Nasal cavity respiratory epithelium epithelial cell of viscerocranial mucosa (primary cell): ENCODE measurements around the gene STX10. TPM values are rescaled to one million over a fixed set of nuclear protein-coding genes. Genes with fewer than 3 reads are reported as not detected.

Experiments used
- total RNA-seq: library from RNA; depleted of rRNA; stranded (reverse); fragments of >200 nt; gene quantifications from 2 replicates; pipeline ENCODE4 v1.2.3, GENCODE V29; 2014

Gene STX10
- 44.7 and 47.2 TPM in 2 replicates for total RNA-seq

GRCh38 chr19:13150187-13150930 lies at the start of gene STX10, which contains the start of gene IER2:
Gene STX10, minus strand, starts transcription at chr19:13150375. Its CDS starts 202 bp downstream, at chr19:13150173.
Gene IER2, plus strand, starts transcription at chr19:13150411. Its CDS starts 2,776 bp downstream, at chr19:13153187.

GRCh38 chr19:13117772-13118423 lies 32.3 kb downstream of the STX10 start, which contains the start of gene NACC1:
Gene NACC1, plus strand, starts transcription at chr19:13118264. Its CDS starts 16,944 bp downstream, at chr19:13135208.

GRCh38 chr19:13116282-13117175 lies 33.6 kb downstream of the STX10 start, which contains the start of gene TRMT1:
Gene TRMT1, minus strand, starts transcription at chr19:13116740. Its CDS starts 341 bp downstream, at chr19:13116399.

GRCh38 chr19:13102666-13103580 lies 47.3 kb downstream of the STX10 start, which contains the start of gene LYL1:
Gene LYL1, minus strand, starts transcription at chr19:13102858. Its CDS starts 1,687 bp downstream, at chr19:13101171.

Other genes with a start within 250 kb of the STX10 start
- not detected in 2 replicates for gene SYCE2, start 231.1 kb downstream of the STX10 start, total RNA-seq
- gene FARSA, start 216.7 kb downstream of the STX10 start, total RNA-seq, result 82.7 and 88.3 TPM in 2 replicates
- 637 and 1,452 TPM in 2 replicates for gene CALR, start 211.8 kb downstream of the STX10 start, total RNA-seq
- gene RAD23A, start 204.5 kb downstream of the STX10 start, total RNA-seq, result 106 and 132 TPM in 2 replicates
- 15.8 and 24.6 TPM in 2 replicates for gene GADD45GIP1, start 193.2 kb downstream of the STX10 start, total RNA-seq
- gene DAND5, start 180.8 kb downstream of the STX10 start, total RNA-seq, result 0.07 TPM in 1 of 2 replicates, not detected in the other
- 4.1 and 31.2 TPM in 2 replicates for gene NFIX, start 154.9 kb downstream of the STX10 start, total RNA-seq
- 0.50 and 0.68 TPM in 2 replicates for gene LYL1, start 47.5 kb downstream of the STX10 start, total RNA-seq
- 36.2 and 48.3 TPM in 2 replicates for gene TRMT1, start 33.6 kb downstream of the STX10 start, total RNA-seq
- gene NACC1, start 32.1 kb downstream of the STX10 start, total RNA-seq, result 42.0 and 90.9 TPM in 2 replicates
- gene IER2, start within 50 bp of the STX10 start, total RNA-seq, result 57.9 and 78.6 TPM in 2 replicates